ENCODE data around the gene C1orf232.

GRCh38 chr1:26148887-26149286 lies 19.9 kb downstream of the C1orf232 start:
- TF ChIP-seq CTCF (IDR thresholded peaks at IDR 0.05) = no peak
- TF ChIP-seq ZFX (IDR thresholded peaks at IDR 0.05; ENCODE audit: borderline replicate concordance) = no peak

Measured in 22Rv1 (cell line).